Keratinocyte (primary cell): Measurements from ENCODE around the gene CDCA5. TPM values are rescaled to one million over a fixed set of nuclear protein-coding genes. Genes with fewer than 3 reads are reported as not detected.

Experiments used
- DNase-seq: peaks from one replicate; pipeline ENCODE4 v3.0.0-alpha.2; 2011; ENCODE audit warnings: low read depth, missing footprints, low spot score
- FAIRE-seq: peaks from 2 replicates; lab custom pipeline; 2011; peaks lifted over from hg19 to GRCh38; lab: Jason Lieb, UNC
- H2AFZ ChIP-seq: 2 replicates; pipeline ENCODE4 v1.6.0; 2012; ENCODE audit warnings: low read length, control low read depth, inconsistent platforms; ENCODE audit not compliant: control insufficient read depth
- H3K27ac ChIP-seq: 2 replicates; pipeline ENCODE4 v1.5.1; 2011; ENCODE audit warnings: low read length; ENCODE audit not compliant: control insufficient read depth, insufficient read depth
- H3K27me3 ChIP-seq: 3 replicates; pipeline ENCODE4 v1.6.0; 2011; ENCODE audit warnings: low read length; ENCODE audit not compliant: control insufficient read depth, insufficient read depth; ENCODE audit errors: extremely low read depth
- H3K36me3 ChIP-seq, 2 experiments: 2 replicates in 1 of 2; 3 replicates in 1 of 2; pipeline ENCODE4 v1.5.1; 2011; ENCODE audit warnings: low read length in 2 of 2, mild to moderate bottlenecking in 1 of 2; ENCODE audit not compliant: control insufficient read depth in 2 of 2, insufficient read depth in 2 of 2; ENCODE audit errors: extremely low read depth in 1 of 2
- H3K4me1 ChIP-seq: 3 replicates; pipeline ENCODE4 v1.5.1; 2011; ENCODE audit warnings: low read length; ENCODE audit not compliant: control insufficient read depth, insufficient read depth; ENCODE audit errors: extremely low read depth
- H3K4me2 ChIP-seq: 3 replicates; pipeline ENCODE4 v1.6.0; 2011; ENCODE audit warnings: low read depth, low read length; ENCODE audit not compliant: control insufficient read depth, insufficient read depth; ENCODE audit errors: extremely low read depth
- H3K4me3 ChIP-seq, 3 experiments: fragments of 200-600 bp in 1 of 3; sonication (generic) in 1 of 3; 2 replicates in 2 of 3; 3 replicates in 1 of 3; pipeline ENCODE4 v1.5.1; 2011 to 2016; ENCODE audit warnings: low read length in 3 of 3, mild to moderate bottlenecking in 3 of 3, control low read depth in 2 of 3, inconsistent platforms in 1 of 3, low read depth in 1 of 3, mixed read lengths in 1 of 3, mixed run types in 1 of 3, moderate library complexity in 1 of 3; ENCODE audit not compliant: control insufficient read depth in 2 of 3, insufficient read depth in 2 of 3; ENCODE audit errors: extremely low read depth in 1 of 3
- H3K79me2 ChIP-seq: 2 replicates; pipeline ENCODE4 v1.6.0; 2012; ENCODE audit warnings: low read length; ENCODE audit not compliant: control insufficient read depth, insufficient read depth
- H3K9ac ChIP-seq: 3 replicates; pipeline ENCODE4 v1.6.0; 2011; ENCODE audit warnings: low read length; ENCODE audit not compliant: control insufficient read depth, insufficient read depth; ENCODE audit errors: extremely low read depth
- H3K9me1 ChIP-seq: 3 replicates; pipeline ENCODE4 v1.6.0; 2011; ENCODE audit warnings: low read length; ENCODE audit not compliant: control insufficient read depth, insufficient read depth; ENCODE audit errors: extremely low read depth
- H3K9me3 ChIP-seq: 2 replicates; pipeline ENCODE4 v1.5.1; 2012; ENCODE audit warnings: low read depth, low read length; ENCODE audit not compliant: control insufficient read depth
- H4K20me1 ChIP-seq: 3 replicates; pipeline ENCODE4 v1.6.0; 2011; ENCODE audit warnings: low read length; ENCODE audit not compliant: control insufficient read depth, insufficient read depth; ENCODE audit errors: extremely low read depth
- EZH2 ChIP-seq: IDR thresholded peaks from one replicate; pipeline ENCODE4 v1.6.1; 2012; ENCODE audit warnings: inconsistent platforms, mild to moderate bottlenecking, low read length, moderate library complexity
- dilution Hi-C: fragments of 300-500 bp; cut with MboI; formaldehyde crosslinking; loops from one replicate; pipeline ENCODE4 v1.7.0; 2020; ENCODE audit warnings: low sequenced_read_pairs; ENCODE audit not compliant: extremely low pct_ligation_motif_present
- polyA plus RNA-seq, 5 experiments: library from polyadenylated mRNA; depleted of rRNA in 3 of 5; stranded (reverse) in 3 of 5; stranded (forward) in 1 of 5; unstranded in 1 of 5; fragments of >200 nt; gene quantifications; 1 replicate in 1 of 5; 2 replicates in 3 of 5; 3 replicates in 1 of 5; pipeline versions ENCODE4 v1.2.1 to v1.2.3, GENCODE V29; 2011 to 2012; ENCODE audit warnings: missing spikeins in 2 of 5, low read depth in 1 of 5, low replicate concordance in 1 of 5
- TF ChIP-seq, protein P1 (sequence below), 3 experiments: IDR thresholded peaks in 1 of 3; conservative IDR thresholded peaks in 1 of 3; optimal IDR thresholded peaks in 1 of 3; 2 replicates in 2 of 3; 3 replicates in 1 of 3; pipeline versions ENCODE3 to v1.5.1; 2011; ENCODE audit warnings: low read length in 3 of 3, mild to moderate bottlenecking in 3 of 3, moderate library complexity in 2 of 3, control low read depth in 1 of 3, inconsistent platforms in 1 of 3; ENCODE audit not compliant: insufficient read depth in 2 of 3; ENCODE audit errors: extremely low read depth in 1 of 3

CDCA5 gene
- polyA plus RNA-seq, 1 donor (not counting 4 experiments of a cell fraction or from before 2014, with no cell fraction given): 8.0 TPM

DNA sequence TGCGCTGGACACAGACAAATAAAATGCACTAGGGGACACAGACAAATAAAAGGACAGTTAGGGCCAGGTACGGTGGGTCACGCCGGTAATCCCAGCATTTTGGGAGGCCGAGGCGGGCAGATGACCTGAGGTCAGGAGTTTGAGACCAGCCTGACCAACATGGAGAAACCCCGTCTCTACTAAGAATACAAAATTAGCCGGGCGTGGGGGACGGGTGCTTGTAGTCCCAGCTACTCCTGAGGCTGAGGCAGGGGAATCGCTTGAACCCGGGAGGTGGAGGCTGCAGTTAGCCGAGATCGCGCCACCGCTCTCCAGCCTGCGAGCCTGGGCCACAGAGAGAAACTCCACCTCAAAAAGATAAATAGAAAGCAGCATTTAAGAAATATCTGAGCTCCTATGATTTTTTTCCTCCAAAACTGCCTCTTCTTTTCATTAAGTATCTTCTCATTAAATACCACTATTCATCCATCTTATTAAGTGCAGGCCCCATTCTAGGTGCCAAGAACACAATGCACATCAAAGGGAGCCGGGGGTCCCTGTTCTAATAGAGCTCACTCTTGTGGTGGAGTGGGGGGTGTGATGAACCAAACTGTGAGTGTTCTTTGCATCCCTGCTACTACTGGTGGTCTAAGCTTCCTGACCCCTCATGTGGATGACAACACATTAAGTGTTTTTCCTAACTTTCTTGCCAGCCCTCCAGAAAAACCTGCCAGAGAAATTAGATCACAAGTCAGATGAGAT, 34.4 kb upstream of the CDCA5 start:
- peaks cover 49% of the 10 kb centered on the region for H3K79me2 ChIP-seq
- no peak overlapping the region for H3K27ac ChIP-seq
- H3K4me2 ChIP-seq: no peak overlapping the region
- peaks cover 2% of the 10 kb centered on the region for H3K9me1 ChIP-seq
- no peaks in the 10 kb centered on the region for H3K27me3 ChIP-seq
- H3K9me3 ChIP-seq: no peaks in the 10 kb centered on the region
- no peak for TF ChIP-seq EZH2
- TF ChIP-seq, protein P1, sequence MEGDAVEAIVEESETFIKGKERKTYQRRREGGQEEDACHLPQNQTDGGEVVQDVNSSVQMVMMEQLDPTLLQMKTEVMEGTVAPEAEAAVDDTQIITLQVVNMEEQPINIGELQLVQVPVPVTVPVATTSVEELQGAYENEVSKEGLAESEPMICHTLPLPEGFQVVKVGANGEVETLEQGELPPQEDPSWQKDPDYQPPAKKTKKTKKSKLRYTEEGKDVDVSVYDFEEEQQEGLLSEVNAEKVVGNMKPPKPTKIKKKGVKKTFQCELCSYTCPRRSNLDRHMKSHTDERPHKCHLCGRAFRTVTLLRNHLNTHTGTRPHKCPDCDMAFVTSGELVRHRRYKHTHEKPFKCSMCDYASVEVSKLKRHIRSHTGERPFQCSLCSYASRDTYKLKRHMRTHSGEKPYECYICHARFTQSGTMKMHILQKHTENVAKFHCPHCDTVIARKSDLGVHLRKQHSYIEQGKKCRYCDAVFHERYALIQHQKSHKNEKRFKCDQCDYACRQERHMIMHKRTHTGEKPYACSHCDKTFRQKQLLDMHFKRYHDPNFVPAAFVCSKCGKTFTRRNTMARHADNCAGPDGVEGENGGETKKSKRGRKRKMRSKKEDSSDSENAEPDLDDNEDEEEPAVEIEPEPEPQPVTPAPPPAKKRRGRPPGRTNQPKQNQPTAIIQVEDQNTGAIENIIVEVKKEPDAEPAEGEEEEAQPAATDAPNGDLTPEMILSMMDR (optimal IDR thresholded peaks at IDR 0.05 in 1 of 3, IDR thresholded peaks at IDR 0.05 in 1 of 3, conservative IDR thresholded peaks at IDR 0.05 in 1 of 3; ENCODE audit: extremely low read depth in 1 of 3, insufficient read depth in 2 of 3, low read length in 3 of 3): no peak
- H3K4me1 ChIP-seq: peaks cover 32% of the 10 kb centered on the region
- H3K9ac ChIP-seq: no peak overlapping the region
- H4K20me1 ChIP-seq: no peaks in the 10 kb centered on the region
- H2AFZ ChIP-seq: no peak overlapping the region
- no peak for FAIRE-seq
- no peak overlapping the region for H3K4me3 ChIP-seq
- no peak for DNase-seq
- peaks cover 17 to 33% of the 10 kb centered on the region in 2 experiments for H3K36me3 ChIP-seq
- dilution Hi-C loops: no loop called here

DNA sequence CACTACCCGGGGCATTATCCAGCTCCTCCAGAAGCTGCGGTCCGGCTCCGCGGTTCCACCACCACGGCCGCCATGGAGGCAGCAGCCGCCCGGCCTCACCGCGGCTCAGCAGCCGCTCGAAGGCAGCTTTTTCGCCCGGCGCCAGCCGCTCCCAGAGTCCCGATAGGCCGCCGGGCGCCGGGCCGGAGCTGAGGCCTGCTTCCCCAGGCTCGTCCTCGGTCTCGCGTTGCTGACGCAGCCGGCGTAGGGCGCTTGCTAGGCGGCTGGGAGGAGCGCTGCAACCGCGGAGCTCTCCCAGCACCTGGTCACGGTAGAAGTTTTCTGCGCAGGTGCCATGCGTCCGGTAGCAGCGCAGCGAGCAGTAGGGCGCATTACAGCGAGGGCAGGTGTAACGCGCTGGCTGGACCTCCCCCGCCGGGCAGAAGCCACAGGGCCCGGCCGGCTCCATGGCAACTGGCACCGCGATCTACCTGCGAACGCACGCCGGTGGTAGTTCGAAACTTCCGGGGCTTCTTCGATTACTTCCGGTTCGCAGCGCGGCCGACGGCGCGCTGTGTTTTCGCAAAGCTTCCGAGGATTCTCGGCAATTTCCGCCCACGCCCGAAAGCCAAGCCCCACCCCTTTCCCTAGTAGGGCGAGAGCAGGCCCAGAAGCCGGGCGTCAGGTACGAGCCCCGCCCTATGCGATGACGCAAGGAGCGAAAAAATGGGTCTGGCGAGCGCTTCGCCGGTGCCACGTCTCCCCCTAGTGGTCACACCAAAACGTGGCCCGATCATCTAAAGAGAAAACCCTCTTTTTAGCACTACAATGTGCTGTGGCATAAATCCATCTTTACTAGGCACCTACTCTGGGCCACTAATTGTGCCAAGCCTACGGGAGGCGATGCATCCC, 33.6 kb upstream of the CDCA5 start, which contains the start of gene ZNHIT2:
Gene ZNHIT2, minus strand, starts transcription at position 496 of the 891 bp plus-strand sequence. Its CDS starts 48 bp downstream, at position 448.
- TF ChIP-seq, protein P1 (optimal IDR thresholded peaks at IDR 0.05 in 1 of 3, IDR thresholded peaks at IDR 0.05 in 1 of 3, conservative IDR thresholded peaks at IDR 0.05 in 1 of 3; ENCODE audit: extremely low read depth in 1 of 3, insufficient read depth in 2 of 3, low read length in 3 of 3): peak; percentile 90 to 94 (median 93)
- TF ChIP-seq EZH2: no peak
- Histone ChIP-seq H3K27me3 (no peaks in the 10 kb centered on the region), H3K79me2 (peaks cover 44% of the 10 kb centered on the region), H3K9me1 (peaks cover 2% of the 10 kb centered on the region), H3K4me2 (peak within 1 kb of the TSS; percentile 78), H3K4me1 (peaks cover 35% of the 10 kb centered on the region), H3K4me3 (peak within 1 kb of the TSS; percentile 63 to 82 (median 76)), H3K9me3 (no peaks in the 10 kb centered on the region), H3K27ac (peak within 1 kb of the TSS; percentile 82), H4K20me1 (no peaks in the 10 kb centered on the region), H2AFZ (no peak within 1 kb of the TSS), H3K36me3 (peaks cover 17 to 33% of the 10 kb centered on the region in 2 experiments), H3K9ac (peak within 1 kb of the TSS; percentile 89)
- dilution Hi-C loops: no loop called here
- DNase-seq (peak; percentile 91), FAIRE-seq (peak; percentile 44)
